IPS-18a (cell line): ENCODE data around the gene GDF11.

ENCODE experiments used
- H3K27ac ChIP-seq: one replicate; pipeline ENCODE4 v1.5.1; 2013; ENCODE audit warnings: low read length
- H3K27me3 ChIP-seq: one replicate; pipeline ENCODE4 v1.6.1; 2013; ENCODE audit warnings: mild to moderate bottlenecking, low read length; ENCODE audit not compliant: control insufficient read depth, insufficient read depth
- H3K36me3 ChIP-seq: one replicate; pipeline ENCODE4 v1.6.1; 2013; ENCODE audit warnings: low read depth, low read length; ENCODE audit not compliant: control insufficient read depth
- H3K4me1 ChIP-seq: one replicate; pipeline ENCODE4 v1.6.1; 2013; ENCODE audit warnings: low read depth, low read length; ENCODE audit not compliant: control insufficient read depth
- H3K4me3 ChIP-seq: one replicate; pipeline ENCODE4 v1.5.1; 2013; ENCODE audit warnings: low read length
- H3K9ac ChIP-seq: one replicate; pipeline ENCODE4 v1.6.1; 2013; ENCODE audit warnings: mild to moderate bottlenecking, low read length, moderate library complexity
- H3K9me3 ChIP-seq: one replicate; pipeline ENCODE4 v1.6.1; 2013; ENCODE audit warnings: low read depth, low read length; ENCODE audit not compliant: control insufficient read depth

The GDF11 gene

DNA sequence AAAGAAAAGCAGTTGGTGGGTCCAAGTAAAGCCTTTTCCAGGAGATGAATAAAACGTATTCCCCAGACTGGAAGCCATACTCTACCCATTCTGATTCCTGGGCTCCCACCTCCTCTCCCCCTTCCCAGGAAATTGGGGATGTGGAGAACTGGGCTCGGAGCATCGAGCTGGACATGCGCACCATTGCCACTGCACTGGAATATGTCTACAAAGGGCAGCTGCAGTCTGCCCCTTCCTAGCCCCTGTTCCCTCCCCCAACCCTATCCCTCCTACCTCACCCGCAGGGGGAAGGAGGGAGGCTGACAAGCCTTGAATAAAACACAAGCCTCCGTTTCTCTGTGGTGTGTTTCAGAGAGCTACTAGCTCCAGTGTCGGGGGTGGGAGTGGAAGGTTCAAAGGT, 23.6 kb upstream of the GDF11 start:
- Histone ChIP-seq H3K27me3 (no peaks in the 10 kb centered on the region), H3K36me3 (peaks cover 7% of the 10 kb centered on the region), H3K4me3 (no peak overlapping the region), H3K9ac (no peak overlapping the region), H3K4me1 (peaks cover 25% of the 10 kb centered on the region), H3K9me3 (no peaks in the 10 kb centered on the region), H3K27ac (no peak overlapping the region)

DNA sequence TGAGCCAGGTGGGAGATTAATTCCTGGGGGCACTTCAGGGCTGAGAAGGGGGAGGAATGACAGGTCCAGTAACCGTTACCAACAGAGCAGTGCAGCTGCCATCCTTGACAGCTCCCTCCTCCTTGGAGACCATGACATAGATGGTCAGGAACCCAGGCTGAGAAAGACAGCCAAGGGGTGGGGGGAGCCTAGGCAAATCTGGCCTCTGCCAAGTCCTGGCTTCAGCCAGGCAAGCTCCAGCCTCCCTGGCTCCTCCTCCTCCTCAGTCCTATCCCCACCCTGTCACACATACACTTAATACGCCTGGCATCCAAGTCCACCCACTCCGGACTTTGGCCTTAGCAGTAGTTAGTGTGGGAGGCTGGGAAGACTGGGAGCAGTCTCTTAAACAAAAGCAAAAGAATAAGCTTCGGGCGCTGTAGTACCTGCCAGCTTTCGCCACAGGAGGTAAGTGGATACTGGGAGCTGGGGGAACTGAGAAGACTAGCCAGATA, 22.8 kb upstream of the GDF11 start, which contains the start of gene RDH5:
TSS of gene RDH5 (plus strand) at position 323 of the 494 bp plus-strand sequence. CDS start 792 bp downstream, outside the sequence.
- Histone ChIP-seq H3K36me3 (peaks cover 8% of the 10 kb centered on the region), H3K4me3 (no peak within 1 kb of the TSS), H3K27ac (no peak within 1 kb of the TSS)

DNA sequence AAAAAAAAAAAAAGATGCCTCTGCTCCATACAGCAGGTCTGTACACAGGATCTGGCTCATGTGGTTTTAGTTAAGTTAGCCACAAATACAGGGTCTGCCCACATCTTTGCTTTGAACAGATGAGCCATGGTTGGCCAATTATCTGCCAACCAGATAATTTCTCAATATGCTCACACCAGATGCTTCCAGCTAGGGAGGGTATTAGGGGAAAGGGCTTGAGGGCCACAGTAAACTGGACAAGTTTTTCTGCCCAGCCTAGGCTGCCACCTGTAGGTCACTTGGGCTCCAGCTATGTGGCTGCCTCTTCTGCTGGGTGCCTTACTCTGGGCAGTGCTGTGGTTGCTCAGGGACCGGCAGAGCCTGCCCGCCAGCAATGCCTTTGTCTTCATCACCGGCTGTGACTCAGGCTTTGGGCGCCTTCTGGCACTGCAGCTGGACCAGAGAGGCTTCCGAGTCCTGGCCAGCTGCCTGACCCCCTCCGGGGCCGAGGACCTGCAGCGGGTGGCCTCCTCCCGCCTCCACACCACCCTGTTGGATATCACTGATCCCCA, 22.0 kb upstream of the GDF11 start:
- no peak overlapping the region for H3K27ac ChIP-seq
- H3K4me1 ChIP-seq, result peaks cover 25% of the 10 kb centered on the region
- H3K4me3 ChIP-seq, result no peak overlapping the region

More for the DNA sequence above, 22.8 kb upstream of the GDF11 start, which contains the start of gene RDH5:
- peaks cover 25% of the 10 kb centered on the region for H3K4me1 ChIP-seq
- H3K9me3 ChIP-seq, result no peaks in the 10 kb centered on the region
- no peak within 1 kb of the TSS for H3K9ac ChIP-seq
- no peaks in the 10 kb centered on the region for H3K27me3 ChIP-seq

DNA sequence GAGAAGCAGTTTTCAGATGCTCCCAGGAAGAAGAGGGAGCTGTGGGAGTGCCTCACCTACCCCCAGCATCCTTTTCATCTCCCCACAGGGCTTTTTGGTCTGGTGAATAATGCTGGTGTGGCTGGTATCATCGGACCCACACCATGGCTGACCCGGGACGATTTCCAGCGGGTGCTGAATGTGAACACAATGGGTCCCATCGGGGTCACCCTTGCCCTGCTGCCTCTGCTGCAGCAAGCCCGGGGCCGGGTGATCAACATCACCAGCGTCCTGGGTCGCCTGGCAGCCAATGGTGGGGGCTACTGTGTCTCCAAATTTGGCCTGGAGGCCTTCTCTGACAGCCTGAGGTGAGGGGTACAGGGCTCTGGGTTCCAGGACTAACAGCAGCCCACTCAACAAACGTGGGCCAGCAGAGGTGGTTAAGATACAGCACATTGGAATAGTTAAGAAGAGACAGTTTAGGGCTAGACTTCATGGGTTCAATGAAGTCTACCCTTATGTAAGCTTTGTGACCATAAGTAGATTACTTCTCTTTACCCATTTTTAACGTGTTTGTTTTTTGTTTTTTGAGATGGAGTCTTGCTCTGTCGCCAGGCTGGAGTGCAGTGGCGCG, 21.2 kb upstream of the GDF11 start:
- Histone ChIP-seq H3K27me3 (no peaks in the 10 kb centered on the region), H3K9ac (no peak overlapping the region), H3K9me3 (no peaks in the 10 kb centered on the region), H3K4me3 (no peak overlapping the region), H3K4me1 (peaks cover 26% of the 10 kb centered on the region), H3K36me3 (peaks cover 22% of the 10 kb centered on the region), H3K27ac (no peak overlapping the region)

More for the DNA sequence above, 22.0 kb upstream of the GDF11 start:
- peaks cover 16% of the 10 kb centered on the region for H3K36me3 ChIP-seq
- no peaks in the 10 kb centered on the region for H3K9me3 ChIP-seq
- H3K27me3 ChIP-seq, result no peaks in the 10 kb centered on the region
- no peak overlapping the region for H3K9ac ChIP-seq

DNA sequence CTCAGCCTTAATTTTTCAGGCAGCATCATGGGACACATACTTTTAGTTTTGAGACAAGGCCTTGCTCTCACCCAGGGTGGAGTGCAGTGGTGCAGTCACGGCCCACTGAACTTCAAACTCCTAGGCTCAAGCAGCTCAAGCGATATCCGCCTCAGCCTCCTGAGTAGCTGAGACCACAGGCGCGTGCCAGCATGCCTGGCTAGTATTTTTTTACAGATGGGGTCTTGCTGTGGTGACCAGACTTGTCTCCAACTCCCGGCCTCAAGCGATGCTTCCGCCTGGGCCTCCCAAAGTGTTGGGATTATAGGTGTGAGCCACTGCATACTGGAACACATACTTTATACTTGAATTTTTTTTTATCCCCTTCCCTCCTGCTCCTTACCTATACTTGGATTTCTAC, 20.0 kb upstream of the GDF11 start:
- H3K4me1 ChIP-seq, result peaks cover 19% of the 10 kb centered on the region

DNA sequence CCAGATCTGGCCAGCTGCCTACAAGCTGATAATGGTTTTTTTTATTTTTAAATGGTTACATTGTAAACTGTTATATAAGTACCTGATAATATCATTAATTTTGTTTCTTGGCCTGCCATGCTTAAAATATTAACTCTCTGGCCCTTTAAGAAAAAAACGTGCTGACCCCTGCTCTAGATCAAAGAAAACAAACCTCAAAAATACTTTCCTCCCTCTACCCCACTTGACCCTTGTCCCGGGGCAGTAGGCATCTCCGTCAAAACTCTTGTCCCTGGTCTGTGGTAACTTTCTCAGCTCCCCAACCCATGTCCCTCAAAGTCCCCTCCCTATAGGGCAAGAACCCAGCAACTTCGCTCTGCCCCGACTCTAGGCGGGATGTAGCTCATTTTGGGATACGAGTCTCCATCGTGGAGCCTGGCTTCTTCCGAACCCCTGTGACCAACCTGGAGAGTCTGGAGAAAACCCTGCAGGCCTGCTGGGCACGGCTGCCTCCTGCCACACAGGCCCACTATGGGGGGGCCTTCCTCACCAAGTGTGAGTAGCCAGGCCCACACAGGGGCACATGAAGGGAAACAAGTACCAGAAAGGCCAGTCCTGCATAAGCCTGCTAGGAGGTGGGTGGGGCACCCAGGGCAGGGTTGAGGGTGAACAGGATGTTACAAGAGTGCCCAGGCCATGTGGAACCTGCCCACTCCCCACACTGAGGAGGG, 19.3 kb upstream of the GDF11 start:
- Histone ChIP-seq H3K27me3 (no peaks in the 10 kb centered on the region), H3K9ac (no peak overlapping the region), H3K36me3 (peaks cover 24% of the 10 kb centered on the region), H3K4me3 (no peak overlapping the region), H3K4me1 (peaks cover 12% of the 10 kb centered on the region), H3K27ac (no peak overlapping the region), H3K9me3 (no peaks in the 10 kb centered on the region)

More for the DNA sequence above, 20.0 kb upstream of the GDF11 start:
- H3K9me3 ChIP-seq, result no peaks in the 10 kb centered on the region
- peaks cover 24% of the 10 kb centered on the region for H3K36me3 ChIP-seq
- H3K27me3 ChIP-seq, result no peaks in the 10 kb centered on the region
- H3K9ac ChIP-seq, result no peak overlapping the region
- no peak overlapping the region for H3K4me3 ChIP-seq
- H3K27ac ChIP-seq, result no peak overlapping the region

DNA sequence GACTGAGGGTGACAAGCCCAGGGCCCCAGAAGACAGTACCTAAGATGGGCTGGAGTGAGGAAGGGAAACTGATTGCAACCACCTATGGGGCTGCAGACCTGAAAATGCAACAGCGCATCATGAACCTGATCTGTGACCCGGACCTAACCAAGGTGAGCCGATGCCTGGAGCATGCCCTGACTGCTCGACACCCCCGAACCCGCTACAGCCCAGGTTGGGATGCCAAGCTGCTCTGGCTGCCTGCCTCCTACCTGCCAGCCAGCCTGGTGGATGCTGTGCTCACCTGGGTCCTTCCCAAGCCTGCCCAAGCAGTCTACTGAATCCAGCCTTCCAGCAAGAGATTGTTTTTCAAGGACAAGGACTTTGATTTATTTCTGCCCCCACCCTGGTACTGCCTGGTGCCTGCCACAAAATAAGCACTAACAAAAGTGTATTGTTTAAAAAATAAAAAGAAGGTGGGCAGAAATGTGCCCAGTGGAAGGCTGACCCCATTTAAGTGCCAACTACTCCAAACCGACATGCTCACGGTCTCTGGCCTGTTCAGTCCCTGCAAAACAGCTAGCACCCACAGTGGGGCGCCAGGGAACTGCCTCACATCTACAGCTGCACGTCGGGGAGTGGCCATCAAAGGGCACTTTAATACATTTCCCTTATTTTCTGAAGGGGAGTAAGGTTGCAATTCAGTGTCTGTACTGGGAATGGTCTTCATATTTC, 18.5 kb upstream of the GDF11 start:
- Histone ChIP-seq H3K36me3 (peaks cover 24% of the 10 kb centered on the region), H3K9me3 (no peaks in the 10 kb centered on the region), H3K27ac (no peak overlapping the region), H3K27me3 (no peaks in the 10 kb centered on the region), H3K4me3 (no peak overlapping the region), H3K9ac (no peak overlapping the region), H3K4me1 (peaks cover 5% of the 10 kb centered on the region)

DNA sequence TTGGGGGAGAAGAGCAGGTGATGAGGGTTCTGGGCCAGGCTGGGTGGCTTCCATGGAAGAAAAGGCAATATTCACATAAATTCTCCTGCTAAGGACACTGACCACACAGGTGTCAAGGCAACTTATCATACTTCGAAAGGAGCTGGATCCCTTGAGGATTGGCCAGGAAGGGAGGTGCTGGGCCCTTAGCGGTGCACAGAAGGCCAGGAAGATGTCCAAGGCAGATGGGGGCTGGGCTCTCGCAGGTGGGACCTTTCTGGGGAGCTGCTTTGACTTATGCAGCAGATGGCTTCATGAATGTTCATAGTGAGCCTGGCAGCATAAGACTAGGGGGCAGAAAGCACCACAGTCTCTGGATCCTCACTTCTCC, 18.0 kb upstream of the GDF11 start:
- Histone ChIP-seq H3K27ac (no peak overlapping the region), H3K9ac (no peak overlapping the region), H3K36me3 (peaks cover 24% of the 10 kb centered on the region)

DNA sequence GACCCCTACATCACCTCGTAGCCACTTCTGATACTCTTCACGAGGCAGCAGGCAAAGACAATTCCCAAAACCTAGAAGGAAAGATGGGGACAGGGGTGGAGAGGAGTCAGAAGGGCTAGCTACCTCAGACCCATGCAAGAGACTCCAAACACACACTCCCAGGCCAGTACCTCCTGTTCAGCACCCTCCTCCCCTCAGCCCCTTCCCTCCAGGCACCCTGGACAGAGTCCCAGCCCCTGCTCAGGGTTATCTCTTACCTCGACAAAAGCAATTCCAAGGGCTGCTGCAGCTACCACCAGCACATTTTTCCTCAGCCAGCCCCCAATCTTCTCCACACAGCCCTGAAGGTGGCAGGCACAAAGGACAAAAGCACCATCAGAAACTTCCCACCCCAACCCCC, 17.4 kb upstream of the GDF11 start:
- H3K36me3 ChIP-seq, result peaks cover 24% of the 10 kb centered on the region

More for the DNA sequence above, 18.0 kb upstream of the GDF11 start:
- Histone ChIP-seq H3K9me3 (no peaks in the 10 kb centered on the region), H3K4me3 (no peak overlapping the region), H3K27me3 (no peaks in the 10 kb centered on the region), H3K4me1 (peaks cover 6% of the 10 kb centered on the region)

DNA sequence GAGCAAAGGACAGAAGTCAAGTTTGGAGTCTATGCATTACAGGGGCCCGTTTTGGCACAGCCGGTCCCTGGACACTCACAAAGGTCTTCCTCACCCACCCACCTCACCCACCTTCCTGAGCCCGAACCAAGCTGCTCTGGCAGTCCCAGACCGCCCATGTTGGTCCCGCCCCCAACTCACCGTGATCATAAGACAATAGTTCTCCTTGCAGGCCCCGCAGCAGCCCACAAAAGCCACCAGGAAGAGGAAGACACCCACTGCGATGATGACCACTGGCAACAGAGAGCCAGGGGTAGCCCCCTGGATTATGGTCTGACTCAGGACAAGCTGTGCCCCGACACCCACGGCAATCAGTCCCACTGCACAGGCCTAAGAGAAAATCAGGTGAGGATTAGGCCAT, 16.0 kb upstream of the GDF11 start:
- no peak overlapping the region for H3K9ac ChIP-seq
- H3K9me3 ChIP-seq, result no peaks in the 10 kb centered on the region
- no peaks in the 10 kb centered on the region for H3K27me3 ChIP-seq
- peaks cover 24% of the 10 kb centered on the region for H3K36me3 ChIP-seq
- H3K4me3 ChIP-seq, result peak overlapping the region; percentile 83
- no peak overlapping the region for H3K27ac ChIP-seq
- peaks cover 16% of the 10 kb centered on the region for H3K4me1 ChIP-seq

More for the DNA sequence above, 17.4 kb upstream of the GDF11 start:
- Histone ChIP-seq H3K9me3 (no peaks in the 10 kb centered on the region), H3K9ac (no peak overlapping the region), H3K27me3 (no peaks in the 10 kb centered on the region), H3K27ac (no peak overlapping the region), H3K4me3 (no peak overlapping the region), H3K4me1 (peaks cover 12% of the 10 kb centered on the region)

DNA sequence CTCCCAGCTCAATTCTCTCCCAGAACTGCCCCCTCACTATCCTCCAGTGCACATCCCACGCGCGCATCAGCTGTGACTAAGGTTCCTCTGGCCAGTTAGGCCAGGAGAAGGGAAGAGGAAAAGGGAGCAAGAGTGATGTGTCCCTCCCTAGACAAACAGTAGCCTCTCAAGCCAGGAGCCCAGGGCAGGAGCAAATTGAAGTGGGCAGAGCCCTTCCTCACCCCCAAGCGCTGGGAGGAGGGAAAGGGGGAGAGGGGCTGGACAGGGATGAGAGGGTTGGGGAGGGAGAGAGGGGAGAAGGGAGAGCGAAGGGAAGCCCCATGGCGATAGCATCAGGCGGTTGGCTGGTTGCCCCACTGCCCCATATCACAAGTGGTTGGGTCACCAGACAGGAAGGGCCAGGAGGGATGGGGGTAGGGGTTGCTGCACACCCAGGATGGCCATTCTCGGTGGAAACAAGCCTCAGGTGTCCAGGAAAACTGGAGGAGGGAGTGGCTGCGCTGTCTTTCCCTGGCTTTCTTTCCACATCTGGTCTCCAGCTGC, 15.2 kb upstream of the GDF11 start:
- Histone ChIP-seq H3K4me3 (peak overlapping the region; percentile 83), H3K36me3 (peaks cover 24% of the 10 kb centered on the region), H3K9ac (peak overlapping the region; percentile 87), H3K27ac (peak overlapping the region; percentile 32), H3K4me1 (peaks cover 20% of the 10 kb centered on the region), H3K27me3 (no peaks in the 10 kb centered on the region), H3K9me3 (no peaks in the 10 kb centered on the region)
